Urothelium cell line (cell line): ENCODE data around the gene CANX.

ENCODE experiments used
- DNase-seq: peaks from one replicate; pipeline ENCODE4 v3.0.0; 2011; ENCODE audit warnings: low spot score, mixed read lengths
- FAIRE-seq: peaks from 2 replicates; lab custom pipeline; 2011; peaks lifted over from hg19 to GRCh38; lab: Jason Lieb, UNC

Gene CANX

DNA sequence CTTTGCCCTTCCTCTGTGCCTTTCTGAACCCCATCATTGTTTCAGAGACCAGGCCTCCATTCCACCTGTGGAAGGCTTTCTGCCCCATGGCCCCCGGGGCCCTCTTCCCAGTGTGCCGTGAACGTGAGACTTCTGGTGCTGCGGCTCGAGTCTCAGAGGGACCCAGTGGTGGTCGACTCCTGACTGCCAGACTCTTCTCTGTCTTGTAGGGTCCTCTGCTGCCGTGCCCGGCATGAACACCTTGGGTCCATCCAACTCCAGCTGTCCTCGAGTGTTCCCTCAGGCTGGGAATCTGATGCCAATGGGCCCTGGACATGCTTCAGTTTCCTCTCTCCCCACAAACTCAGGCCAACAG lies 74.9 kb downstream of the CANX start:
- FAIRE-seq (no peak), DNase-seq (no peak)

DNA sequence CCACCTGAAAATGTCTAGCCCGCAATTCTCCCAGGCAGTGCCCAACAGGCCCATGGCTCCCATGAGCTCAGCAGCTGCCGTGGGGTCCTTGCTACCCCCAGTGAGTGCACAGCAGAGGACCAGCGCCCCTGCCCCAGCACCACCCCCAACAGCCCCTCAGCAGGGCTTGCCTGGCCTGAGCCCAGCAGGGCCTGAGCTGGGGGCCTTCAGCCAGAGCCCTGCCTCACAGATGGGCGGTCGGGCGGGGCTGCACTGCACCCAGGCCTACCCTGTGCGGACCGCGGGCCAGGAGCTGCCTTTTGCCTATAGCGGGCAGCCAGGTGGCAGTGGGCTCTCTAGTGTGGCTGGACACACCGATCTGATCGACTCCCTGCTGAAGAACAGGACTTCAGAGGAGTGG lies 75.7 kb downstream of the CANX start:
- DNase-seq = no peak
- no peak for FAIRE-seq

DNA sequence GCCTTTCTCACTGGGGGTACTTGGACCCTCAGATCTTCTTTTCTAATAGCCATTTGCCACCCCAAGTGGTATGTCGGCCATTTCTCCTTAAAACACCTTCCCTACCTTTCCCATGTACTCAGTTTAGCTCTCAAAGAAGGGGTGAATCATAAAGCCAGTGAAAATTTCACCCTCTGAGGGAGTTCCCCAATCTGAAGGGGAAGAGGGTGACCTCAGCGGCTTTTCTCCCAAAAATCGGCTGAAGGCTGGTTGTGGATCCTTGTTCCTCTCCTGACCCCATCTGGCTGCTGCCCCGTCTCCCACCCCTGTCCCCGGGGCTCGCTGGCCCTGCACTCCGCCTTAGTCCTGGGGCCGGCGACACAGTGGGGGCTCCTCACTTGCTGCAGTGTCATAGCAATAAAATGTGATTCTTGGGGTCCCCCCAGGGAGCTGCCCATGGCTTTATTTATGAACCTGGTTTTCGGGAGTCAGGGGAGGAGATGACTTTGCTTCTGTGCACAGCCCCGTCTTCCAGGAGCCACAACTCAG lies 77.7 kb downstream of the CANX start:
- FAIRE-seq (no peak), DNase-seq (no peak)

DNA sequence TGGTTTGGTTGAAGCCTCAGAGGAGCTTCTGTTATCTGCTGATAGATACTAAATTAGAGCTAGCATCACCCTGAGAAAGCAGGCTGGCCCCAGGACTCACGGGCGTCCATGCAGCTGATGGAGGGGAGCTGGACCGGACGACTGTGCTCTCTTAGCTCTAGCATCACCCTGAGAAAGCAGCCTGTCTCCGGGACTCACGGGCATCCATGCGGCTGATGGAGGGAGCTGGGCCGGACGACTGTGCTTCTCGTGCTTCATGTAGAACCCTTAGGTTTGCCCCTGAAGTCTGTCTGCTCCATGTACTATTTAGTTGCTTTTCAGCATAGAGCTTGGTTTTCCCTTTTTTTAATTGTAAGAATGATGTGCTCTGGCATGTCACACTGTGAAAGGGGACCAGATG lies 78.7 kb downstream of the CANX start:
- no peak for FAIRE-seq
- DNase-seq = no peak

DNA sequence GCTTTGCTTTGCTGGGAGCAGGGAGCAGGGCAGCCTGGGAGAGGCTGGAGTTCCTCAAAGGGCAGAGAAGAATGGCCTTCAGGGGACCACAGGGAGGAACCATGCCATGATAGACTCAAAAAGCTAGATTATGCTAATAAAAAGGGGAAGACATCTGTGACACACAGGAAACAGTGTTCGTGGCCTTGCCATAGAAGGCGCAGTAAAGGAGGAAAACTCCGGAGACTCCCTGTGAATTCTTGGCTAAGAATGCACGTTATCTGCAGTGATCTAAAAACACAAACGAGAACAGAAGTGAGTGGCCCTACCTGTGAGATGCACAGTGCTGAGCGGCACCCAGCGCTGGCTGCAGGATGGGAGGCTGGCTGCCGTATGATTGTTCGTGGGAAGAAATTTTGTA lies 79.1 kb downstream of the CANX start:
- DNase-seq = no peak
- no peak for FAIRE-seq

DNA sequence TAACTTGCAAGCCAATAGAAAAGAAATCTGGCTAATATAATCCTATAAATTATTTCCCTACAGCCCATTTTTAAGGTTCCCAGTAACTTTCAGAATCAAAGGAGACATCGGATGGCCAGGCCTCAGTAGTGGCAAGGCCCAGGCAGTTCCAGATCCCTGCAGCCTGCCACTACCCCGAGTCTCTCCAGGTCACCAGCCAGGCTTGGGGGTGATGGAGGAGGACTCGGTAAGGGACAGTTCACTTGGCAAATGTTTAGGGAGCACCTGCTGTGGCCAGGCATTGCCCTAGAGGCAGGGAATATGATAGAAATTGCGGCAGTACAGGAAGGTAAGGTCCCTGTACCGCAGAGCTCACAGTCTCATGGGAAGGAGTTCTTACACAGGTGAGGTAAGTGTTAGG lies 79.8 kb downstream of the CANX start:
- FAIRE-seq (no peak), DNase-seq (no peak)

DNA sequence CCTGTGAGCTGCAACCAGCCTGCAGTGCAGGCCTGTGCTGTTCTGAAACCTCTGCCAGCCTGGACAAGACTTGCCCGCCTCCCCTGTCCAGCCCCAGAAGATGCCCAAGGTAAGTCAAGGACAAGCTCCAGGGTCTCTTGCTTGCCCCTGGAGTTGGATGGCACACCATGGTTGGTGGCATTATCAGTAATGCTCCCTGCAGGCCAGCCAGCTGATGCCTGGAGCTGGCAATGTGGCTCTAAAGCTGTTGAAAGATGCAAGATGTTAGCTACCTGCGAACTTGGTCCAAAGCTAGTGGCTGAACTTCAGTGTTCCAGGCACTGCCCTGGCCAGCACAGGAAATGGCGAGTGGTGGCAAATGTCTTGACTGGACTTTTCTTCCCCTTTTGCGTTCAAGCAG lies 81.1 kb downstream of the CANX start:
- DNase-seq = no peak

DNA sequence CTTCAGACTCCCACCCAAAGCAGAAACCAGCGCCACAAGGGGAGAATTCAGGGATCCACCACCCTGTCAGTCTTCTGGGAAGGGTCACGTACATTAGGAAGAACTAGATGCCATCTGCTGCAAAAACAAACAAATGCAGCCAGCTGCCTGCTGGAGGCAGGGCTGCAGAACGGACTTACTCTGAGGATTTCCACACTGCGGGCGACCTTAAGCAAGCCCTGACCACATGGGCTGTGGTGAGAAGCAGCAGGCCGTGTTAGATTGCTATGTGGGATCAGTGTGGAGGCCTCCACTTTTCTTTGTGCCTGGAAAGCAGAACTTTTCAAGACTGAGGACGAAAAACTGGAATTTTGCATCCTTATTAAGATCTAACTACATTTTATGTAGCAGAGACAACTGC lies 81.6 kb downstream of the CANX start:
- FAIRE-seq = no peak

More for the DNA sequence above, 81.1 kb downstream of the CANX start:
- no peak for FAIRE-seq

More for the DNA sequence above, 81.6 kb downstream of the CANX start:
- DNase-seq = no peak
